Activated naive CD8-positive, alpha-beta T cell treated with anti-CD3 and anti-CD28 coated beads, Interleukin-2, amount 10 ng/mL, durations not matched to agents 7 days and 5 days (primary cell): Measurements from ENCODE around the gene QSOX2. TPM values are rescaled to one million over a fixed set of nuclear protein-coding genes. Genes with fewer than 3 reads are reported as not detected.

Source experiments
- ATAC-seq: fragments of 150-1000 bp; cut with Tn5 transposase; one replicate; pipeline ENCODE4 v1.10.0; 2021; ENCODE audit warnings: low read depth, moderate library complexity
- POLR2A ChIA-PET: fragments of 350-600 bp; sonication (Branson Sonifier 250); formaldehyde crosslinking; loops from one replicate; lab custom pipeline; 2021; ENCODE audit warnings: antibody characterized with exemption; lab: Charles Lee
- DNase-seq: peaks from one replicate; pipeline ENCODE4 v3.0.0; 2021
- H3K27ac Mint-ChIP-seq: one replicate; pipeline ENCODE4 v1.8.0; 2022; ENCODE audit warnings: mild to moderate bottlenecking, mixed read lengths
- H3K27me3 Mint-ChIP-seq: one replicate; pipeline ENCODE4 v1.8.0; 2022; ENCODE audit warnings: mild to moderate bottlenecking, moderate library complexity, mixed read lengths
- H3K36me3 Mint-ChIP-seq: one replicate; pipeline ENCODE4 v1.8.0; 2021; ENCODE audit warnings: mild to moderate bottlenecking, mixed read lengths
- H3K4me1 Mint-ChIP-seq: one replicate; pipeline ENCODE4 v1.8.0; 2021; ENCODE audit warnings: mixed read lengths
- H3K4me3 Mint-ChIP-seq: one replicate; pipeline ENCODE4 v1.8.0; 2022; ENCODE audit warnings: mild to moderate bottlenecking, moderate library complexity, mixed read lengths
- H3K9me3 Mint-ChIP-seq: one replicate; pipeline ENCODE4 v1.8.0; 2021; ENCODE audit warnings: mixed read lengths
- total RNA-seq, 2 experiments: library from RNA; stranded (reverse); gene quantifications; one replicate each; pipeline ENCODE4 v1.2.3, GENCODE V29; 2021

The QSOX2 gene
- total RNA-seq, 2 experiments from 2014 or later = 12.4 to 12.8 TPM

DNA sequence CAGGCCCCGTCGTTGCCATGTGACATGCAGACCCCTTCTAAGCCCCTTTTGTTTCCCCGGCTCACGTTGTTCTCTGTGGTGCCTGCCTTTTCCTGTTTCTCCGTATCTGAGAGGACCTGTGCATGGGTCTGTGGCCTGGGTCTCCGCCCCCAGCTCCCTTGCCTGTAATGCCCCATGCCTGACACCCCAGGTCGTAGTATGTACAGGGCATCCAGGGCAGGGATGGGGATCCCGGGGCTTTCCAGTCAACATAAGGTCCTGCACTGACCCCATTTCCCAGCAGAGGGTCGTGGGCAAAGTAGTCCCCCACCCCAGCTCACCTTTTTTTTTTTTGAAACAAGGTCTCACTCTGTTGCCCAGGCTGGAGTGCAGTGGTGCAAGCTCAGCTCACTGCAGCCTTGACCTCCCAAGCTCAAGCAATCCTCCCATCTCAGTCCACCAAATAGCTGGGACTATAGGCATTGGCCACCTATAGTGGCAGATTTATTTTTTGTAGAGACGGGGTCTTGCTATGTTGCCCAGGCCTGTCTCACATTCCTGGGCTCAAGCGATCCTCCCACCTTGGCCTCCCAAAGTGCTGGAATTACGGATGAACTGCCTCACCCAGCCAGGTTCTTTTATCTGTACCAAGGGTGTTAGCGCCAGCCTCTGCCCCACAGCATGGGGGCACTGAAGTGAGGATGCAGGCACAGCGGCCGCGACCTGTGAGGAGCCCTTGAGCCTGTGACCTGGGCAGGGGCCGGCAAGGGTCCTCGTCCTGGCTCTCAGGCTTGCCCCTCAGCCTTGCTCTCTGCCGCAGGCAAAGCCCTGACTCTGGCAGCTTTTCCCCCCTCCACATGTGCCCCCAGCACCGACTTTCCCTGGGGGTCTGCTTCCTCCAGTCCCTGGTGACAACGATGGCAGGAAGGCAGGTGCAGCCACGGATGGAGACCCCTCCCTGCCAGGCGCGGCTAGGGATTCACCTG is 19.1 kb upstream of the QSOX2 start:
- Mint-ChIP-seq H3K27me3 (peaks cover 8% of the 10 kb centered on the region), H3K27ac (no peak overlapping the region), H3K4me1 (peaks cover 4% of the 10 kb centered on the region), H3K36me3 (no peaks in the 10 kb centered on the region), H3K9me3 (no peaks in the 10 kb centered on the region), H3K4me3 (no peak overlapping the region)
- DNase-seq = no peak
- no peak for ATAC-seq
- POLR2A ChIA-PET = no interaction called here

DNA sequence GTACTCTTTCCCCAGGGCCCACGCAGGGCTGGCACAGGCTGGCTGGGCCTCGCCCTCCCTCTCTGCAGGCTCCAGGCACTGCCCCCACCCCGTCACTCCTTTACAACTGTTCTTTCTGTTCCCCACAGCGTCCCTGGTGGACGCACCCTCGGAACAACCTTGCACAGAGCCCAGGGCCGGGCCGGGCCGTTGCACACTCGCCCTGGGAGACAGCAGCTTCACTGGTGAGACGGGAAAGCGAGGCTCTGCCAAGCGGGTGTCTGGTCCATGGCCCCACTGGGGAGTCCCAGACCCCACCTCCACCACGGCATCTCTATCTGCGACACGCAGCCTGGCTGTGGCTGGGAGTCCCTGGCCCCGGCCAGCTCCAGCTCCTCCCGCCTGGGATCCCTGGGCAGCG is 18.4 kb upstream of the QSOX2 start:
- no peak overlapping the region for H3K27ac Mint-ChIP-seq
- no peak for ATAC-seq
- peaks cover 5% of the 10 kb centered on the region for H3K27me3 Mint-ChIP-seq

DNA sequence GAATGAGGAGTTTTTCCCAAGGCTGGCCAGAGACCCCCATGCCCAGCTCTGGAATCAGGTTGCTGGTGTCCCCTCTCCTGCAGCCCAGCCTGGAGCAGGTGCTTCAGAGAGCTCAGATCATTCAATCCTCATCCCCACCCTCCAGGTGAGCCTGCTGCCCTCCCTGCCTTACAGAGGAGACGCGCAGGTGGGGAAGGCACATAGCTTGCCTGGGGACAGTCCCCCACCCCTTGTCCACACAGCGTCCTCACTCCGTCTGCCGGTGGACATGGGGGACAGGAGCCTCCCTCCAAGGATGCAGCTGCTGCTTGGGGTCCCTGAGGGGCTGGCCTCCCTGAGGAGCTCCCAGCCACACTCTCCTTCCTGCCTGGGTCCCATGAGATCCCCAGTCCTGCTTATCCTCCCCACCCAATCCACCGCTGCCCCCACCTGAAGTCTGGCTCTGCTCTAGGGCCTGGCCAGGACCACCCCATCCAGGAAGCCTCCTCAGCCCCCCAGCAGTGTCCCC is 17.1 kb upstream of the QSOX2 start:
- Mint-ChIP-seq H3K36me3 (no peaks in the 10 kb centered on the region), H3K4me1 (peaks cover 4% of the 10 kb centered on the region), H3K9me3 (no peaks in the 10 kb centered on the region), H3K27me3 (no peaks in the 10 kb centered on the region), H3K27ac (no peak overlapping the region), H3K4me3 (no peak overlapping the region)
- DNase-seq (no peak), ATAC-seq (no peak)
- POLR2A ChIA-PET = no interaction called here

More for the DNA sequence above, 18.4 kb upstream of the QSOX2 start:
- POLR2A ChIA-PET = no interaction called here
- no peak for DNase-seq
- Mint-ChIP-seq H3K9me3 (no peaks in the 10 kb centered on the region), H3K4me3 (no peak overlapping the region), H3K36me3 (no peaks in the 10 kb centered on the region), H3K4me1 (peaks cover 4% of the 10 kb centered on the region)

DNA sequence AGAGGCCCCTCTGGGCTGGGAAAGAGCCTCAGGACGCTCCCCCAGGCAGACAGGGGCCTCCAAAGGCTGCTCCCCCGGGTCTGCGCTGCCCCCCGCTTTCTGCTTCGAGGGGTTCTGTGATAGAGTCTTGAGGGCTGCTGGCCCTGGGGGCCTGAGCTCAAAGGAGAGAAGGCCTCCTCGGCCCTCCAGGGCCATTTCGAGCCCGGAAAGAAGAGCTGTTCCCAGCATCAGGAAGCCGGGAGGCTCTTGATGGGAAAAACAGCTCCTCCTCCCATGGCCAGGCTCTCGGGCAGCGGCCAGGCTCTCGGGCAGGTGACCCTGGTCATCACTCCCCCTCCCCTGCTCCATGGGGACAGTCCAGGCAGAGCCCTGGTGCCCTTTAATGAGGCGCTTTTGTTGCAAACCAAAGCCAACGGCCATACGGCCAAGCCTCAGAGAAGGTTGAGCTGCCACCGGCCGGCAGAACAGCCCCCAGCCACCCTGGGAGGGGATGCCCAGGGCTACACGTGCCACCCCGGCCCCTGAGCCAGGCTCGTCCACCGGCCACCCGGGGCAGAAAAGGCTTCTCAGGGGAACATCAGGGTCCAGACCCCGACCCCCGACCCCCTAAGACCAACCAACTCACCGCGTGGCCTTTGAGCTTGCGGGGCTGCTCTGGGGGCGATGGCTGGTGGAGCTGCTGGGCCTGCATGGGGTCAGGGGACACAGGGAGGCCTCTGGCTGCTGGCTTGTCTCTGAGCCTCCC is 16.2 kb upstream of the QSOX2 start:
- no peaks in the 10 kb centered on the region for H3K4me1 Mint-ChIP-seq
- no peak for DNase-seq

DNA sequence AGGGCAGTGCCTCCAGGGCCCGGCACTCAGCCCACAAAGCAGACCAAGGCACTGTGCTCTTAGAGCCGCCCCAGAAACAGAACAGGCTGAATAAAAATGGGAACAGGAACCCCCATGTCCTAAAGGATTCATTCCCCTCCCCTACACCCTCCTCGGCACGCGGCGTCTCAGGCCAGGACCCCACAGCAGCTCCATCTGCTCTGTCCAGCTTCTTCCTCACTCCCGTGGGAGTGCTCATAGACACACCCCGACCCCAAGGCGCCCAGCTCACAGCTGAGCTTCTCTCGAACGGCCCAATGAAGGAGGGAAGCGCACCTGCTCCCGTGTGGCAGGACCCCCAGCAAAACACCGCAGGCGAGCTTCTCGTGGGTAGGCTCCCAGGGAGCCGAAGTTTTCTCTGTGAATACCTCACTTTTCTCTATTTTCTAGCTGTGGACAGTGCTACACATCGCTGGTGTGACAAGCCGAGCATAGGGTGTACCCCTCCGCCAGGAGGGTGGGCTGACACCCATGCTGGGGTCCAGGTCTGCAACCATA is 15.4 kb upstream of the QSOX2 start:
- Mint-ChIP-seq H3K27me3 (no peaks in the 10 kb centered on the region), H3K27ac (no peak overlapping the region), H3K4me3 (no peak overlapping the region), H3K36me3 (no peaks in the 10 kb centered on the region), H3K9me3 (no peaks in the 10 kb centered on the region), H3K4me1 (no peaks in the 10 kb centered on the region)
- DNase-seq (no peak), ATAC-seq (no peak)
- POLR2A ChIA-PET = no interaction called here

More for the DNA sequence above, 16.2 kb upstream of the QSOX2 start:
- no peak for ATAC-seq
- Mint-ChIP-seq H3K36me3 (no peaks in the 10 kb centered on the region), H3K4me3 (no peak overlapping the region), H3K27me3 (no peaks in the 10 kb centered on the region), H3K27ac (no peak overlapping the region), H3K9me3 (no peaks in the 10 kb centered on the region)
- POLR2A ChIA-PET = no interaction called here

DNA sequence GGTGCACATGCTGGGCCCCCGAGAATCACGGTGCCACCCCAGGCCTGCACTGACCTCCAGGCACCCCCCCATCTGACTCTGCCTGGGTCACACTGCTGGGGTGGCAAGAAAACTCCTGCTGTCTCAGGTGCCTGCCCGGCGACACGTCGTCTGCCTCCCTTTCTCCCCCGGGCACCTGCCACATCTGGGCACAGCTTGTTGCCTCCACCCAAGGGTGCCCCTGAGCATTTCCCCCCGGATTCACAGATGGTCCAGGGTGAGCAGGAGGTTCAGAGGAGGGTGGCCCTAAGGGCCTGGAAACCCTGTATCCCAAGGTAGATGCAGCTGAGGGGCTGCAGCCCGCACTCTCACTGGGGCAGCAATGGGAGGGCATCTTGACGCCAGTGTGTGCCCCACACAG is 14.9 kb upstream of the QSOX2 start:
- Mint-ChIP-seq H3K4me3 (no peak overlapping the region), H3K9me3 (no peaks in the 10 kb centered on the region), H3K27me3 (no peaks in the 10 kb centered on the region), H3K4me1 (no peaks in the 10 kb centered on the region), H3K36me3 (no peaks in the 10 kb centered on the region), H3K27ac (no peak overlapping the region)
- DNase-seq = no peak
- no peak for ATAC-seq
- POLR2A ChIA-PET = no interaction called here

DNA sequence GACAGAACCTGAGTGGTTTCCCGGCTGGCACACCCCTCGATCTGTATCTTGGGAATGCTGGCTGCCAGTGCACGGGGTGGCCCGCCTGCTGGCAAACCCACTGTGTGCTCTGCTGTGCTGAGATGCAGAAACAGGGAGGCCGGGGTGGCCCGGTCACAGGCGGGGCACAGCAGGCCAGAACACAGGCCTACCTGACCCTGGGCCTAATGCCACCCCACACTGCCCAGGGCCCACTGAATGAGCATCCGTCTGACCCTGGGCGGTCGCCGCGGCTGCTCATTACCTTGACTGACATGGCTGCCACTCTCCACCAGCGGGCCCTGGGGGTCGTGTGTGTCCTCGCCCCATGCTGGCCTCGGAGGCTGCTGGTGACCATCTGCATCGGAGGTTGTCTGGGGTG is 14.2 kb upstream of the QSOX2 start:
- H3K4me1 Mint-ChIP-seq = no peaks in the 10 kb centered on the region
- no peak for ATAC-seq
- no peak overlapping the region for H3K4me3 Mint-ChIP-seq
- no peaks in the 10 kb centered on the region for H3K36me3 Mint-ChIP-seq
- H3K9me3 Mint-ChIP-seq = no peaks in the 10 kb centered on the region
- H3K27me3 Mint-ChIP-seq = no peaks in the 10 kb centered on the region
- DNase-seq = no peak
- POLR2A ChIA-PET = no interaction called here
- no peak overlapping the region for H3K27ac Mint-ChIP-seq

DNA sequence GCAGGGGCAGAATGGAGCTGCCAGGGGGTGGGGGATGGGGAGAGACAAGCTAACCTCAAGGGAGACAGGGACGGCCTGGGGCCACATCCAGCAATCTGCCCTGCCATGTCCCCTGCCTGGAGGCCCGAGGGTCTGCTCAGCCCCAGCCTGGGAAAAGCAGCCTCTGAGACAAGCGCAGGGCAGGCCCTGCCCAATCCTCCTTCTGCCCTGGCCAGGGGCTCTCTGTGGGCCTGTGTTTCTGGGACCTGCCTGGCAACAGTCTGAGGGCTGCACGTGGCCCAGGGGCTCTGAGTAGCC is 13.9 kb upstream of the QSOX2 start:
- H3K27ac Mint-ChIP-seq = no peak overlapping the region
- no peaks in the 10 kb centered on the region for H3K27me3 Mint-ChIP-seq
- H3K4me3 Mint-ChIP-seq = no peak overlapping the region
- no peaks in the 10 kb centered on the region for H3K9me3 Mint-ChIP-seq
- no peaks in the 10 kb centered on the region for H3K36me3 Mint-ChIP-seq
- DNase-seq (no peak), ATAC-seq (no peak)
- no peaks in the 10 kb centered on the region for H3K4me1 Mint-ChIP-seq
- POLR2A ChIA-PET = no interaction called here

DNA sequence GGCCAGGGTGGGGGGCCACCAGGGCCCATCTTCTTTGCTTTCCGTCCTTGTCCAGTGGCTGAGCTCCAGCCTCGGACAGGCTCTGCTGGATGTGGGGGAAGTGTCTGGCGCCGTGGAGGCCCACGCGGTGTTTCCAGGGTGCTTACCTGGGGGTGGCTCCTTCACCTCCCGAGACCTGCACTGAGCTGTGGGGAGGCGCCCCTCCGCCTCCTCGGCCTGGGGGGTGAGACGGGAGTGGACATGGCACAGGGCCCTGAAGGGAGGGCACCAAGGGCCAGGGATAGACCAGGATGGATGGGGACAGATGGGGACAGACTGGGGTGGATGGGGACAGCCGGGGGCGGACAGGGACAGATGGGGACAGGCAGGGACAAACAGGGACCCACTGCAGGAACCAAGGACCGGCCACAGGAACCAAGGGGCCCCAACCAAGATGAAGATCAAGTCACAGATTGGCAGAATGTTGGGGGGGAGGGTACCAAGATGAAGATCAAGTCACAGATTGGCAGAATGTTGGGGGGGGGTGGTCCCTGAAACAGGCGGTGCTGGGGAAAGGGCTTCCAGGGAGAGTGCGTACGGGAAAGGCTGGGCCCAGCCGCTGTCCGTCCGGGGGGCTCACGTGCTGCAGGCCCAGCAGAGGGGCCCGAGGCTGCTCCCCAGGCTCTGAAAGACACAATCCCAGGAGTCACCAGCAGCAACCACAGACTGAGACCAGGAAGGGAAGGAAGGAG is 13.3 kb upstream of the QSOX2 start:
- H3K27me3 Mint-ChIP-seq = no peaks in the 10 kb centered on the region
- H3K9me3 Mint-ChIP-seq = no peaks in the 10 kb centered on the region
- no peak for ATAC-seq
- POLR2A ChIA-PET = no interaction called here
- no peaks in the 10 kb centered on the region for H3K4me1 Mint-ChIP-seq
- no peak overlapping the region for H3K27ac Mint-ChIP-seq
- no peak overlapping the region for H3K4me3 Mint-ChIP-seq
- no peaks in the 10 kb centered on the region for H3K36me3 Mint-ChIP-seq
- DNase-seq = no peak

DNA sequence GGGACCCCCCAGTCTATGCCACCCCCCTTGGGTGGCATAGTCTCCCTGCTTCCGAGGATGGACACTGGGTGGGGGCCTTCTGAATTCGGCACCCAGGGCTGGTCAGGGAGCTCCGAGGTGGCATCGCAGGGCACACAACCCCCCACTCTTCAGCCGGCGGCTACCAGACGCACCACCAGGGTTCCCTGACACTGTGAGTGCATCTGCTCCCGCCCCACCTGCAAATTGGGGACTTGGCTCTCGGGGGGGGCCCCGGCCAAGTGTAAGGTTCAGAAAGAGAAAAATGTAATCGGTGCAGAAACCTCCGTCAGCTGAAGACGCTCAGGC is 12.7 kb upstream of the QSOX2 start:
- Mint-ChIP-seq H3K4me1 (no peaks in the 10 kb centered on the region), H3K4me3 (no peak overlapping the region), H3K27me3 (no peaks in the 10 kb centered on the region), H3K36me3 (no peaks in the 10 kb centered on the region), H3K9me3 (no peaks in the 10 kb centered on the region), H3K27ac (no peak overlapping the region)
- DNase-seq = no peak
- POLR2A ChIA-PET = no interaction called here
- no peak for ATAC-seq

DNA sequence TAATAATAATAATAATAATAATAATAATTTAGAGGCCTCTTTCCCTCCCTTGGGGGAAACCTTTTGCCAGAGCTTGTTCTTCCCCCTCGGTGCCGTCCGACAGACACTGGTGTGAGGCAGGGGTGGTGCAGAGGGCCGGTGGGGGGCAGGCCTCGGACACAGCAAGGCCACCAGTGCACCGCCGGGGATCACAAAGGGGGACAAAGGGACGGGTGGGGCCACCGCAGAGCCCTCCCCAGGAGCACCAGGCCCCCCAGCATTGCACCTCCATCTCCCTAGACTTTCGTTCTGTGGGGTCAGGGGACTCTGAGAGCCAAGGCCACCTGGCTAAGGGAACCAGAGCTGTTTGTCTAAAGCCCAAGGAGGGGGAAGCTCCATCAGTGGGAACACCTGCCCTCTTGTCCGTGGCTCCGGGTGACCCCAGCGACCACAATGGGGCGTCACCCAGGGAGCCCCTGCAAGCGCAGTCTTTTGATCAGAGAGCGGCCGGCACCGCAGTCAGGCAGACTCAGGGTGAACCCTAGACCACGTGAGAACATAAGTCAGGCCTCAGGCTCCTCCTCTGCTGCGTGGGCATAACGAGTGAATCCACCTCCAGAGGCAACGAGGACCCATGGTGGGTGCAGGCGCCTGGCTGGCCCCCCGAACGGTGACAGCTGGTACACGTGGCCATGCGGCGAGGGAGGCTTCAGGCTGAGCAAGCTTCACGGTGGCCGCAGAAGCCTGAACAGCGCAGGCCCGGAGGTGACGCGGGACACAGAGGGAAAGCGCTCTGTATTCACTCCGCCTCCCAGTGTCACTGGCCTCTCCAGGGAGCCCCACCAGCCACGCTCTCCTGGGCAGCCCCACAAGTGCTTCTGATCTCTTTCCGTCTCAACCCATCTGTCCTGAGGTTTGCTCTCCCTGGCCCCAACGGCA is 12.0 kb upstream of the QSOX2 start:
- Mint-ChIP-seq H3K4me1 (no peaks in the 10 kb centered on the region), H3K27ac (no peak overlapping the region), H3K4me3 (no peak overlapping the region), H3K9me3 (no peaks in the 10 kb centered on the region), H3K27me3 (no peaks in the 10 kb centered on the region), H3K36me3 (no peaks in the 10 kb centered on the region)
- no peak for ATAC-seq
- POLR2A ChIA-PET = no interaction called here
- no peak for DNase-seq

DNA sequence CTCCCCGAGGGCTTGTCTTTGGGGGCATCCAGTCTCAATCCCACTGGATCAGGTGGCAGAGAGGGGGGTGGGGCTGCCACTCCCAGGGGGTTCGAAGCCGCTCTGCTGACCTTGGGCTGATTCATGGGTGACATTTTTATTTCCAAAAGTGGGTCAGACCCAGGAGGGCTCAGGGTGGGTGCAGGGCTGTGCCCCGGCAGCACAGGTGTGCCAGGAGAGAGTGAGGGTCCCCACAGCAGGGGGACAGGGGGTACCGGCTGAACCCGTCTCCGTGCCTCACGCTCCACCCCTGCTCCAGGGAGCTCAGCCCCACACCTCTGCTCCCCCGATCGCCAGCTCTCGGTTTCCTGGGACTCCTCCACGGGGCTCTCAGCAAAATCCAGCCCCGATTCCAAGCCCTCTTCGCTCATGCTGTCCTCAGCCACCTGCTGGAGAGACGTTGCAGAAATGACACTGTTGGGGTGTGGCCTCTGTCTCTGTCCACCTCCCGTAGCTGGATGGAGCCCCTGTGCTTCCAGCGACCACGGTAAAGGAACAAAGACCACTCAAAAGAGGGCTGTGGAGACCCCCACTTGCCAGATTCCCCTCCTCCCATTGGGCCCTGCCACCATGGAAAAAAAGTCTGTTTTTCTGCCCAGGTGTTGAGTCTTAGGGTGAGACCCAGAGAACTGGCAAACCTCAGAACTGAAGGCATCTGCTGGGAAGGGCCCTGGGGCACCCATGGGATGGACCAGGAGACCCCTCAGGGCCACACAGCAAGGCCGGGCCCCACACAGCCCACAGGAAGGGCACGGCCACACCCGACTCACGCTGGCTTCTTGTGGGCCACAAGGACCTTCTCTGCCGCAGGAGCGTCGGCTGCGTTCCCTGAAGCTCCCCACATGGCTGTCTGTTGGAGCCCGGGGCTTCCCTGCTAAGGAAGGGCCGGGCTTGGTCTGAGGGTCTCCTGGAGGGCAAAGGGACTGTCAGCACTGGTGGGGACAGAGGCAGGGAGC is 10.6 kb upstream of the QSOX2 start:
- no peaks in the 10 kb centered on the region for H3K27me3 Mint-ChIP-seq
- H3K4me1 Mint-ChIP-seq = no peaks in the 10 kb centered on the region
- no peak for ATAC-seq
- no peak overlapping the region for H3K27ac Mint-ChIP-seq
- POLR2A ChIA-PET = no interaction called here
- DNase-seq = no peak
- no peaks in the 10 kb centered on the region for H3K9me3 Mint-ChIP-seq
- H3K4me3 Mint-ChIP-seq = no peak overlapping the region
- no peaks in the 10 kb centered on the region for H3K36me3 Mint-ChIP-seq
